ENCODE data around the gene RAB39B.

GRCh38 chrX:155313766-155314165 lies 49.5 kb upstream of the RAB39B start:
- TF ChIP-seq CTCF (IDR thresholded peaks at IDR 0.05): no peak
- TF ChIP-seq EZH2 (IDR thresholded peaks at IDR 0.05): no peak
- no peak for TF ChIP-seq EZH2phosphoT487 (IDR thresholded peaks at IDR 0.05)

All from neural progenitor cell (in vitro differentiated cells).